CD4-positive, alpha-beta T cell (primary cell): Measurements from ENCODE around the gene CD4. TPM values are rescaled to one million over a fixed set of nuclear protein-coding genes. Genes with fewer than 3 reads are reported as not detected.
A peak's percentile ranks its signal among the peaks of the same experiment; 100 is the strongest.

Source experiments
- ATAC-seq: fragments of 200-7000 bp; cut with Tn5 transposase; one replicate; pipeline ENCODE4 v1.10.0; 2022; ENCODE audit warnings: mild to moderate bottlenecking; ENCODE audit not compliant: poor library complexity
- CTCF ChIA-PET: fragments of 350-600 bp; sonication (Branson Sonifier 250); formaldehyde crosslinking; loops from one replicate; lab custom pipeline; 2021; ENCODE audit warnings: antibody characterized with exemption, inconsistent platforms; lab: Charles Lee
- POLR2A ChIA-PET: fragments of 350-600 bp; sonication (Branson Sonifier 250); formaldehyde crosslinking; loops from one replicate; lab custom pipeline; 2021; ENCODE audit warnings: antibody characterized with exemption, inconsistent platforms; lab: Charles Lee
- DNase-seq, 14 experiments: peaks; one replicate each; pipeline ENCODE4 v3.0.0-alpha.2; 2013 to 2020; ENCODE audit warnings: mixed read lengths in 2 of 14
- H3K27ac ChIP-seq, 2 donors: one replicate each; pipeline versions ENCODE4 v1.5.1 to v1.7.0; 2013; ENCODE audit warnings: low read length in 2 of 2, low read depth in 1 of 2, mild to moderate bottlenecking in 1 of 2
- H3K27me3 ChIP-seq, 2 experiments: 1 replicate in 1 of 2; 2 replicates in 1 of 2; pipeline versions ENCODE4 v1.6.1 to v1.7.0; 2013; ENCODE audit warnings: low read length in 2 of 2, control low read depth in 1 of 2, mild to moderate bottlenecking in 1 of 2, moderate library complexity in 1 of 2; ENCODE audit not compliant: insufficient read depth in 2 of 2, control insufficient read depth in 1 of 2
- H3K36me3 ChIP-seq: one replicate; pipeline ENCODE4 v1.6.1; 2013; ENCODE audit warnings: low read length, control low read depth; ENCODE audit not compliant: insufficient read depth
- H3K4me1 ChIP-seq: one replicate; pipeline ENCODE4 v1.6.1; 2013; ENCODE audit warnings: low read length, control low read depth; ENCODE audit not compliant: insufficient read depth
- H3K4me3 ChIP-seq: one replicate; pipeline ENCODE4 v1.5.1; 2013; ENCODE audit warnings: mild to moderate bottlenecking, low read length, moderate library complexity
- H3K9me3 ChIP-seq, 2 experiments: 1 replicate in 1 of 2; 2 replicates in 1 of 2; pipeline versions ENCODE4 v1.6.1 to v1.7.0; 2013; ENCODE audit warnings: low read length in 2 of 2, mild to moderate bottlenecking in 2 of 2, control low read depth in 1 of 2, moderate library complexity in 1 of 2; ENCODE audit not compliant: control insufficient read depth in 1 of 2, insufficient read depth in 1 of 2
- H3K27ac Mint-ChIP-seq: one replicate; pipeline ENCODE4 v1.8.0; 2020; ENCODE audit warnings: mixed read lengths
- H3K27me3 Mint-ChIP-seq: one replicate; pipeline ENCODE4 v1.8.0; 2021; ENCODE audit warnings: mixed read lengths
- H3K36me3 Mint-ChIP-seq: one replicate; pipeline ENCODE4 v1.8.0; 2021; ENCODE audit warnings: low read depth, mixed read lengths
- H3K4me1 Mint-ChIP-seq: one replicate; pipeline ENCODE4 v1.8.0; 2021; ENCODE audit warnings: low read depth, mixed read lengths
- H3K4me3 Mint-ChIP-seq: one replicate; pipeline ENCODE4 v1.8.0; 2020; ENCODE audit warnings: mild to moderate bottlenecking, mixed read lengths
- H3K9me3 Mint-ChIP-seq: one replicate; pipeline ENCODE4 v1.8.0; 2020; ENCODE audit warnings: mixed read lengths
- CTCF ChIP-seq: fragments of 200-600 bp; IDR thresholded peaks from one replicate; pipeline ENCODE4 v1.8.0; 2022; ENCODE audit warnings: antibody characterized with exemption, mild to moderate bottlenecking
- intact Hi-C, 2 experiments: fragments of 100-400 bp; cut with DNase I in 1 of 2; cut with micrococcal nuclease in 1 of 2; formaldehyde crosslinking; loops; one replicate each; pipeline versions ENCODE4 v1.15.1 to v1.9.0; 2023 to 2025; cut with DNase I, micrococcal nuclease
- total RNA-seq, 174 experiments: library from RNA in 2 of 174; stranded (reverse) in 2 of 174; gene quantifications; one replicate each; pipeline ENCODE4 v1.2.3 and lab custom pipeline; 2021 to 2026

Gene CD4
- total RNA-seq, 2 experiments from 2014 or later = 134 to 136 TPM

DNA sequence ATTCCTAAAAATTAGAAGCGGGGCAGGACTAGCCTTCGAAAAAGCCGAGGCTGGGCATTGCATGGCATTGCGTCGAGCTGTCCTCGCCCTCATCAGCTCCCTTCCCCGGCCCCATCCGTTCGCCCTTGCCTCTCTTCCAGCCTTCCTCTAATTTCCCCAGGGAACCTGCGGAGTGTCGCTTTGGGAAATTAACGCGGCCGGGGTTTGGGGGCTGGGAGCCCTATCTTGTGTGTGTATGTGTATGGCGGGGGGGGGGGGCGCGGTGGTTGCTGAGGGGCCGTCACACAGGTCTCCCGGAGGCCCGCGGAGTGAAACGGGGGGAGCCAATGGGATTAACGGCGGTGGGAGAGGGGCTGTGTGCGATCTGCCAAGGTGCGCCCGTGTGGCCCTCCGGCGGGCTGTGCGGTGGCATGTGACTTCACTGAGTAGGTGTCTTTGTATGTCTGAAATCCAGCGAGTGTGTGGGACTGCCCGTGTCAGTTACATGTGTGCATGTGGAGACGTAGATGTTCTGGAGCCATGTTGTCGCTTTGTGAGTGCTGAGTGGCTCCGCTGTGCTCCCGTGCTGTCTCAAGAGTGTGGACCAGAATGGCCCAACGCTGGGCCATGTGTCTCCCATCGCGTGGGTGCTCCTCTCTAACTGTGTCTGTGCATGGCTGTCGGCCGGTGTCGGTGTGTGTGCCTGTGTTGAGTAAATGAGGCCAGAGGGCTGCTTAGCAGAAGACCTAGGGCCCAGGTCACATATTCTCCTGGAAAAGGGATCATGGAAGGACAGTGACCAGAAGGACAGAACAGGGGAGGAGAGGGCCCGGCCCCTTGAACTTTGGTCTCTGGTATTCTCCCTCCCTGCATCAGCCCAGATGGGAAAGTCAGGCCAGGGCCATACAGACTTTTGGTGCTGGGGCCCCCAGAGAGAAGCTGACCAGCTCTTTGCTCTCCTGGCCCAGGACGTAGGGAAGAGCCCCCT, 21.7 kb upstream of the CD4 start:
- CTCF ChIA-PET = interaction anchor here (1.0 to 3.2 kb wide), 14 partner anchors 9 to 214 kb away, joined by 3 to 27 read pairs (median 6); partner anchors contain the start of genes CD4, MLF2 and P3H3
- H3K4me3 ChIP-seq = peak overlapping the region; percentile 56
- no peaks in the 10 kb centered on the region for H3K36me3 Mint-ChIP-seq
- DNase-seq (no peak), ATAC-seq (no peak)
- H3K27ac ChIP-seq = no peak overlapping the region
- intact Hi-C loops = no loop called here
- peak overlapping the region; percentile 93 for H3K4me3 Mint-ChIP-seq
- H3K9me3 ChIP-seq = no peaks in the 10 kb centered on the region
- H3K27ac Mint-ChIP-seq = no peak overlapping the region
- H3K4me1 ChIP-seq = peaks cover 54% of the 10 kb centered on the region
- TF ChIP-seq CTCF = no peak
- peaks cover 23 to 32% of the 10 kb centered on the region in 2 experiments for H3K27me3 ChIP-seq
- no peaks in the 10 kb centered on the region for H3K36me3 ChIP-seq
- POLR2A ChIA-PET = interaction anchor here (0.9 to 2.8 kb wide), 13 partner anchors 7 to 83 kb away, joined by 3 to 20 read pairs (median 5); partner anchors contain the start of genes CD4, CDCA3, GPR162 and MLF2
- no peaks in the 10 kb centered on the region for H3K9me3 Mint-ChIP-seq
- peaks cover 63% of the 10 kb centered on the region for H3K27me3 Mint-ChIP-seq
- peaks cover 56% of the 10 kb centered on the region for H3K4me1 Mint-ChIP-seq

GRCh38 chr12:6768437-6768914, 20.9 kb upstream of the CD4 start:
- no peak for TF ChIP-seq CTCF
- no peak for DNase-seq
- no peaks in the 10 kb centered on the region for H3K9me3 Mint-ChIP-seq
- peak overlapping the region; percentile 27 for H3K4me3 Mint-ChIP-seq
- ChIA-PET CTCF (no interaction called here), POLR2A (interaction anchor here (1.6 kb wide), 1 partner anchor 15 kb away, joined by 6 read pairs; the partner anchor contains the start of gene MLF2)
- Histone ChIP-seq H3K4me3 (no peak overlapping the region), H3K9me3 (no peaks in the 10 kb centered on the region), H3K4me1 (peaks cover 63% of the 10 kb centered on the region), H3K27ac (no peak overlapping the region), H3K36me3 (no peaks in the 10 kb centered on the region), H3K27me3 (peaks cover 30 to 39% of the 10 kb centered on the region in 2 experiments)
- no peak for ATAC-seq
- H3K27me3 Mint-ChIP-seq = peaks cover 70% of the 10 kb centered on the region
- H3K4me1 Mint-ChIP-seq = peaks cover 64% of the 10 kb centered on the region
- H3K36me3 Mint-ChIP-seq = no peaks in the 10 kb centered on the region
- H3K27ac Mint-ChIP-seq = no peak overlapping the region
- intact Hi-C loops = no loop called here

GRCh38 chr12:6768990-6769389, 20.3 kb upstream of the CD4 start:
- H3K27ac Mint-ChIP-seq = no peak overlapping the region
- peaks cover 70% of the 10 kb centered on the region for H3K27me3 Mint-ChIP-seq
- ChIA-PET POLR2A (interaction anchor here (1.6 kb wide), 1 partner anchor 15 kb away, joined by 6 read pairs; the partner anchor contains the start of gene MLF2), CTCF (no interaction called here)
- Histone ChIP-seq H3K36me3 (no peaks in the 10 kb centered on the region), H3K27ac (no peak overlapping the region), H3K27me3 (peaks cover 30 to 39% of the 10 kb centered on the region in 2 experiments), H3K9me3 (no peaks in the 10 kb centered on the region), H3K4me1 (peaks cover 64% of the 10 kb centered on the region), H3K4me3 (no peak overlapping the region)
- intact Hi-C loops = no loop called here
- no peak for TF ChIP-seq CTCF
- H3K36me3 Mint-ChIP-seq = no peaks in the 10 kb centered on the region
- DNase-seq (no peak), ATAC-seq (no peak)
- no peaks in the 10 kb centered on the region for H3K9me3 Mint-ChIP-seq
- peaks cover 64% of the 10 kb centered on the region for H3K4me1 Mint-ChIP-seq
- H3K4me3 Mint-ChIP-seq = peak overlapping the region; percentile 27
